Activated T-cell treated with anti-CD3 and anti-CD28 coated beads, Interleukin-2, amount 50 U/mL, for 72 hours (primary cell): ENCODE measurements around the gene JUN. TPM values are rescaled to one million over a fixed set of nuclear protein-coding genes. Genes with fewer than 3 reads are reported as not detected.

Experiments used
- ATAC-seq, 2 donors: fragments of 150-1000 bp; cut with Tn5 transposase; replicated peaks in 1 of 2; 2 replicates each; pipeline ENCODE4 v1.10.0; 2021; ENCODE audit warnings: moderate library complexity in 2 of 2, mild to moderate bottlenecking in 1 of 2
- DNase-seq, 2 donors: peaks; one replicate each; pipeline ENCODE4 v3.0.0; 2021 to 2022; ENCODE audit warnings: mixed read lengths in 1 of 2
- H3K27ac Mint-ChIP-seq: one replicate; pipeline ENCODE4 v1.8.0; 2022; ENCODE audit warnings: mild to moderate bottlenecking, moderate library complexity, mixed read lengths
- H3K27me3 Mint-ChIP-seq: one replicate; pipeline ENCODE4 v1.8.0; 2022; ENCODE audit warnings: low read depth, mixed read lengths
- H3K36me3 Mint-ChIP-seq, 2 donors: one replicate each; pipeline ENCODE4 v1.8.0; 2022; ENCODE audit warnings: mixed read lengths in 2 of 2, mild to moderate bottlenecking in 1 of 2; ENCODE audit not compliant: insufficient read depth in 2 of 2
- H3K4me1 Mint-ChIP-seq: one replicate; pipeline ENCODE4 v1.8.0; 2022; ENCODE audit warnings: low read depth, mixed read lengths
- H3K4me3 Mint-ChIP-seq, 2 donors: one replicate each; pipeline ENCODE4 v1.8.0; 2022; ENCODE audit warnings: mild to moderate bottlenecking in 2 of 2, mixed read lengths in 2 of 2, moderate library complexity in 2 of 2
- H3K9me3 Mint-ChIP-seq, 2 donors: one replicate each; pipeline ENCODE4 v1.8.0; 2022; ENCODE audit warnings: mixed read lengths in 2 of 2
- total RNA-seq, 2 donors: library from RNA; stranded (reverse); gene quantifications; one replicate each; pipeline ENCODE4 v1.2.3, GENCODE V29; 2022

JUN gene
- total RNA-seq, 2 donors from 2014 or later, result 36.5 to 40.5 TPM

- DNase-seq (no peak), ATAC-seq (no peak)
- peaks cover 6% of the 10 kb centered on the region for H3K27me3 Mint-ChIP-seq
- H3K36me3 Mint-ChIP-seq, result no peaks in the 10 kb centered on the region
- no peaks in the 10 kb centered on the region for H3K9me3 Mint-ChIP-seq
- H3K4me3 Mint-ChIP-seq, result no peak overlapping the region
- H3K4me1 Mint-ChIP-seq, result peaks cover 20% of the 10 kb centered on the region
- no peak overlapping the region for H3K27ac Mint-ChIP-seq
Measured at GRCh38 chr1:58774027-58774426, 9.8 kb downstream of the JUN start.

- ATAC-seq (peak in 1 of 2 donors; percentile 35), DNase-seq (no peak)
- Mint-ChIP-seq H3K27ac (no peak overlapping the region), H3K9me3 (no peaks in the 10 kb centered on the region), H3K4me1 (peaks cover 20% of the 10 kb centered on the region), H3K36me3 (no peaks in the 10 kb centered on the region), H3K27me3 (no peaks in the 10 kb centered on the region), H3K4me3 (no peak overlapping the region)
Measured at GRCh38 chr1:58773406-58773840, 10.4 kb downstream of the JUN start.

- DNase-seq (no peak), ATAC-seq (peak in 1 of 2 donors; percentile 50)
- H3K27ac Mint-ChIP-seq, result no peak overlapping the region
- peaks cover 20% of the 10 kb centered on the region for H3K4me1 Mint-ChIP-seq
- H3K27me3 Mint-ChIP-seq, result no peaks in the 10 kb centered on the region
- H3K36me3 Mint-ChIP-seq, result no peaks in the 10 kb centered on the region
- H3K9me3 Mint-ChIP-seq, result no peaks in the 10 kb centered on the region
- H3K4me3 Mint-ChIP-seq, result peak overlapping the region in 1 of 2 donors; percentile 24
Measured at GRCh38 chr1:58769809-58770320, 14.0 kb downstream of the JUN start.

- peak overlapping the region in 1 of 2 donors; percentile 24 for H3K4me3 Mint-ChIP-seq
- H3K27ac Mint-ChIP-seq, result peak overlapping the region; percentile 60
- H3K4me1 Mint-ChIP-seq, result peaks cover 20% of the 10 kb centered on the region
- no peaks in the 10 kb centered on the region for H3K9me3 Mint-ChIP-seq
- ATAC-seq (no peak), DNase-seq (peak; percentile 40 to 44)
- no peaks in the 10 kb centered on the region for H3K36me3 Mint-ChIP-seq
- no peaks in the 10 kb centered on the region for H3K27me3 Mint-ChIP-seq
Measured at GRCh38 chr1:58768971-58769808, 14.7 kb downstream of the JUN start.

- H3K4me3 Mint-ChIP-seq, result no peak overlapping the region
- no peak for ATAC-seq
- H3K4me1 Mint-ChIP-seq, result peaks cover 12% of the 10 kb centered on the region
- H3K27me3 Mint-ChIP-seq, result no peaks in the 10 kb centered on the region
- H3K9me3 Mint-ChIP-seq, result no peaks in the 10 kb centered on the region
- H3K36me3 Mint-ChIP-seq, result no peaks in the 10 kb centered on the region
- DNase-seq, result no peak
- H3K27ac Mint-ChIP-seq, result no peak overlapping the region
Measured at GRCh38 chr1:58768191-58768731, 15.6 kb downstream of the JUN start.

GRCh38 chr1:58767143-58767542 is 16.7 kb downstream of the JUN start:
- no peaks in the 10 kb centered on the region for H3K9me3 Mint-ChIP-seq
- H3K27ac Mint-ChIP-seq, result no peak overlapping the region
- no peaks in the 10 kb centered on the region for H3K36me3 Mint-ChIP-seq
- H3K4me1 Mint-ChIP-seq, result peaks cover 7% of the 10 kb centered on the region
- H3K4me3 Mint-ChIP-seq, result no peak overlapping the region
- H3K27me3 Mint-ChIP-seq, result no peaks in the 10 kb centered on the region
- no peak for DNase-seq
- ATAC-seq, result no peak

GRCh38 chr1:58765441-58765840 is 18.4 kb downstream of the JUN start:
- Mint-ChIP-seq H3K27ac (no peak overlapping the region), H3K4me3 (no peak overlapping the region), H3K9me3 (no peaks in the 10 kb centered on the region), H3K4me1 (peaks cover 7% of the 10 kb centered on the region), H3K36me3 (no peaks in the 10 kb centered on the region), H3K27me3 (no peaks in the 10 kb centered on the region)
- no peak for ATAC-seq
- no peak for DNase-seq

- Mint-ChIP-seq H3K36me3 (no peaks in the 10 kb centered on the region), H3K27me3 (no peaks in the 10 kb centered on the region), H3K9me3 (no peaks in the 10 kb centered on the region), H3K4me3 (no peak overlapping the region), H3K4me1 (peaks cover 7% of the 10 kb centered on the region), H3K27ac (no peak overlapping the region)
- DNase-seq (no peak), ATAC-seq (no peak)
Measured at GRCh38 chr1:58765006-58765405, 18.8 kb downstream of the JUN start.

- no peaks in the 10 kb centered on the region for H3K9me3 Mint-ChIP-seq
- H3K27me3 Mint-ChIP-seq, result no peaks in the 10 kb centered on the region
- H3K4me3 Mint-ChIP-seq, result no peak overlapping the region
- no peak overlapping the region for H3K27ac Mint-ChIP-seq
- no peaks in the 10 kb centered on the region for H3K36me3 Mint-ChIP-seq
- peaks cover 1% of the 10 kb centered on the region for H3K4me1 Mint-ChIP-seq
- no peak for DNase-seq
- peak in 1 of 2 donors; percentile 26 for ATAC-seq
Measured at GRCh38 chr1:58764294-58764978, 19.4 kb downstream of the JUN start.

- Mint-ChIP-seq H3K27ac (no peak overlapping the region), H3K36me3 (no peaks in the 10 kb centered on the region), H3K9me3 (no peaks in the 10 kb centered on the region), H3K27me3 (no peaks in the 10 kb centered on the region), H3K4me3 (no peak overlapping the region), H3K4me1 (no peaks in the 10 kb centered on the region)
- no peak for DNase-seq
- ATAC-seq, result no peak
Measured at GRCh38 chr1:58763214-58763613, 20.6 kb downstream of the JUN start.

GRCh38 chr1:58762806-58763205 is 21.0 kb downstream of the JUN start:
- H3K27ac Mint-ChIP-seq, result no peak overlapping the region
- H3K4me3 Mint-ChIP-seq, result no peak overlapping the region
- H3K9me3 Mint-ChIP-seq, result no peaks in the 10 kb centered on the region
- H3K36me3 Mint-ChIP-seq, result no peaks in the 10 kb centered on the region
- H3K4me1 Mint-ChIP-seq, result no peaks in the 10 kb centered on the region
- H3K27me3 Mint-ChIP-seq, result no peaks in the 10 kb centered on the region
- DNase-seq (no peak), ATAC-seq (no peak)

GRCh38 chr1:58755468-58755872 is 28.4 kb downstream of the JUN start:
- peak overlapping the region; percentile 60 to 75 for H3K4me3 Mint-ChIP-seq

More at GRCh38 chr1:58755468-58755872, 28.4 kb downstream of the JUN start:
- Mint-ChIP-seq H3K9me3 (peaks cover 0 to 2% of the 10 kb centered on the region in 2 donors), H3K4me1 (peaks cover 42% of the 10 kb centered on the region), H3K27me3 (no peaks in the 10 kb centered on the region), H3K36me3 (no peaks in the 10 kb centered on the region), H3K27ac (peak overlapping the region; percentile 58)
- ATAC-seq (peak; percentile 98 to 99), DNase-seq (peak; percentile 69 to 70)
